HFFc6 (cell line): ENCODE data around the gene ARGLU1. TPM values are rescaled to one million over a fixed set of nuclear protein-coding genes. Genes with fewer than 3 reads are reported as not detected.

Experiments
- DNase-seq: peaks from one replicate; pipeline ENCODE4 v3.0.0-alpha.2; 2018
- H3K27ac Mint-ChIP-seq: 2 replicates; pipeline ENCODE4 v1.8.0; 2020; ENCODE audit warnings: mild to moderate bottlenecking, mixed read lengths
- H3K27me3 Mint-ChIP-seq: 2 replicates; pipeline ENCODE4 v1.8.0; 2021; ENCODE audit warnings: mild to moderate bottlenecking, moderate library complexity, mixed read lengths; ENCODE audit not compliant: insufficient read depth
- H3K36me3 Mint-ChIP-seq: 2 replicates; pipeline ENCODE4 v1.8.0; 2021; ENCODE audit warnings: low read depth, mixed read lengths
- H3K4me1 Mint-ChIP-seq: 2 replicates; pipeline ENCODE4 v1.8.0; 2020; ENCODE audit warnings: low read depth, mixed read lengths
- H3K4me3 Mint-ChIP-seq: 2 replicates; pipeline ENCODE4 v1.8.0; 2020; ENCODE audit warnings: mild to moderate bottlenecking, moderate library complexity, mixed read lengths
- H3K9me3 Mint-ChIP-seq: 2 replicates; pipeline ENCODE4 v1.8.0; 2020; ENCODE audit warnings: mild to moderate bottlenecking, mixed read lengths
- CTCF ChIP-seq: fragments of 200-600 bp; sonication (generic); IDR thresholded peaks from 2 replicates; pipeline ENCODE4 v1.5.0; 2021; ENCODE audit warnings: antibody characterized with exemption, mild to moderate bottlenecking
- total RNA-seq, 6 experiments: library from RNA; stranded (reverse); fragmentation: NEBNext Ultra II Directional; extraction: Animal tissue kit (Norgen Biotek cat#: 25700); gene quantifications; 2 replicates in 1 of 6; 3 replicates in 5 of 6; pipeline ENCODE4 v1.2.3, GENCODE V29; 2021

Gene ARGLU1
- total RNA-seq, 6 experiments from 2014 or later, result 30.3 to 39.4 (median 38.0) TPM

GRCh38 chr13:106555631-106556328, 12.2 kb downstream of the ARGLU1 start:
- Mint-ChIP-seq H3K27ac (peak overlapping the region; percentile 34; the same call in 1 of the 2 replicates), H3K9me3 (no peaks in the 10 kb centered on the region), H3K4me1 (peaks cover 51% of the 10 kb centered on the region), H3K4me3 (no peak overlapping the region), H3K27me3 (no peaks in the 10 kb centered on the region), H3K36me3 (peaks cover 68% of the 10 kb centered on the region)
- no peak for DNase-seq
- TF ChIP-seq CTCF, result no peak

- TF ChIP-seq CTCF, result no peak
- no peak for DNase-seq
- Mint-ChIP-seq H3K9me3 (no peaks in the 10 kb centered on the region), H3K4me3 (no peak overlapping the region), H3K36me3 (peaks cover 46% of the 10 kb centered on the region), H3K27me3 (no peaks in the 10 kb centered on the region; the same call in 1 of the 2 replicates), H3K4me1 (peaks cover 59% of the 10 kb centered on the region), H3K27ac (peak overlapping the region; percentile 2; the same call in 1 of the 2 replicates)
Observed at GRCh38 chr13:106551751-106552150, 16.2 kb downstream of the ARGLU1 start.

GRCh38 chr13:106551350-106551749, 16.6 kb downstream of the ARGLU1 start:
- Mint-ChIP-seq H3K9me3 (no peaks in the 10 kb centered on the region), H3K27ac (peak overlapping the region; percentile 2; the same call in 1 of the 2 replicates), H3K36me3 (peaks cover 42% of the 10 kb centered on the region), H3K27me3 (no peaks in the 10 kb centered on the region; the same call in 1 of the 2 replicates), H3K4me1 (peaks cover 55% of the 10 kb centered on the region), H3K4me3 (no peak overlapping the region)
- DNase-seq, result no peak
- no peak for TF ChIP-seq CTCF

GRCh38 chr13:106550570-106551135, 17.3 kb downstream of the ARGLU1 start:
- TF ChIP-seq CTCF, result no peak
- no peak overlapping the region for H3K4me3 Mint-ChIP-seq
- 0 out of 2 replicates have a peak overlapping the region, but pooled peaks have one; percentile 0 for H3K27ac Mint-ChIP-seq
- H3K4me1 Mint-ChIP-seq, result peaks cover 48% of the 10 kb centered on the region
- peaks cover 35% of the 10 kb centered on the region for H3K36me3 Mint-ChIP-seq
- no peaks in the 10 kb centered on the region for H3K9me3 Mint-ChIP-seq
- DNase-seq, result no peak
- no peaks in the 10 kb centered on the region; the same call in 1 of the 2 replicates for H3K27me3 Mint-ChIP-seq

DNA sequence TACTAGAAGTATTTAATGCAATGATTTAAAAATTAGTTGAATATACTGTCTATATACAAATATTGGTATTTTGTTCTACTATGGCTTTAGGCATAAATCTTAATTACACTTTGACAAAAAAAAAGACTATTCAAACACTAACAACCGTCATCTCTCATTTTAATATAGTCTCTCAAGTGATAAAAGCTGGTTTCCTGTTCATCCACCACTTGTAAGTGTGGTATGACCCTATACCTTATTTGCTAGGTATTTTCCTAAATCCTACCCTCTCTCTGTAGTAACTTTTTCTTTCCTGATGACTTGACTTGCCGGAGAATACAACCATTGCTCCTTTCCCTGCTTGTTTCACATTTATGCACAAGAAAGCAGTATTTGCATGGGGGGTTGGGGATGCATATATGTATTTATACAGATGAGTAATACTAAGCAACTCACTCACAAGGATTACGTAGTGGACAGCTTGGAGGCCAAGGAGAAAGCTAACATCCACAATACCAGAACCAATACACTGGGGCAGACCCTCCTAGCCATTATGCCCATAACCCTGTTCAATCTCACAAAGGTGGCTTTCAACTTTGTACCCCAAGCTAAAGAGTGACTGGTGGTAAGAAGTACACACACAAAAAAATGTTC, 19.8 kb downstream of the ARGLU1 start:
- Mint-ChIP-seq H3K4me3 (no peak overlapping the region), H3K36me3 (peaks cover 12% of the 10 kb centered on the region), H3K27me3 (no peaks in the 10 kb centered on the region; the same call in 1 of the 2 replicates), H3K4me1 (peaks cover 35% of the 10 kb centered on the region), H3K9me3 (no peaks in the 10 kb centered on the region), H3K27ac (no peak overlapping the region; the same call in 1 of the 2 replicates)
- TF ChIP-seq CTCF, result no peak
- DNase-seq, result no peak
